CD14-positive monocyte (primary cell): ENCODE data around the gene OR4D1. TPM values are rescaled to one million over a fixed set of nuclear protein-coding genes. Genes with fewer than 3 reads are reported as not detected.

Experiments used
- DNase-seq, 3 donors: peaks; one replicate each; pipeline ENCODE4 v3.0.0-alpha.2; 2011 to 2022
- H2AFZ ChIP-seq: 2 replicates; pipeline ENCODE4 v1.6.0; 2012; ENCODE audit warnings: mild to moderate bottlenecking, low read depth, low read length, inconsistent platforms; ENCODE audit not compliant: insufficient read depth, poor library complexity, severe bottlenecking
- H3K27ac ChIP-seq, 2 donors: 1 replicate in 1 of 2; 2 replicates in 1 of 2; pipeline ENCODE4 v1.5.1; 2012 to 2013; ENCODE audit warnings: low read length in 2 of 2, control low read depth in 1 of 2, inconsistent platforms in 1 of 2, low read depth in 1 of 2, mild to moderate bottlenecking in 1 of 2
- H3K27me3 ChIP-seq, 2 donors: one replicate each; pipeline versions ENCODE4 v1.6.0 to v1.6.1; 2011 to 2013; ENCODE audit warnings: low read length in 2 of 2; ENCODE audit not compliant: control insufficient read depth in 2 of 2, insufficient read depth in 2 of 2
- H3K36me3 ChIP-seq, 2 donors: replicated peaks in 1 of 2; 1 replicate in 1 of 2; 2 replicates in 1 of 2; pipeline versions ENCODE4 v1.5.1 to v1.6.1; 2012 to 2013; ENCODE audit warnings: low read length in 2 of 2, control low read depth in 1 of 2, inconsistent platforms in 1 of 2, mild to moderate bottlenecking in 1 of 2; ENCODE audit not compliant: insufficient read depth in 2 of 2, control insufficient read depth in 1 of 2
- H3K4me1 ChIP-seq, 2 donors: 1 replicate in 1 of 2; 2 replicates in 1 of 2; pipeline versions ENCODE4 v1.5.1 to v1.6.1; 2012 to 2013; ENCODE audit warnings: low read length in 2 of 2, control low read depth in 1 of 2, inconsistent platforms in 1 of 2, mild to moderate bottlenecking in 1 of 2, moderate library complexity in 1 of 2; ENCODE audit not compliant: insufficient read depth in 2 of 2, control insufficient read depth in 1 of 2
- H3K4me2 ChIP-seq: replicated peaks from 2 replicates; pipeline ENCODE3; 2012; ENCODE audit warnings: low read length, moderate library complexity, mild to moderate bottlenecking; ENCODE audit not compliant: poor library complexity, severe bottlenecking; ENCODE audit errors: extremely low read depth
- H3K4me3 ChIP-seq, 3 experiments: fragments of 200-600 bp in 1 of 3; sonication (generic) in 1 of 3; replicated peaks in 1 of 3; 1 replicate in 2 of 3; 2 replicates in 1 of 3; pipeline ENCODE4 v1.5.1; 2011 to 2013; ENCODE audit warnings: low read length in 3 of 3, mild to moderate bottlenecking in 3 of 3, control low read depth in 2 of 3, low read depth in 2 of 3, inconsistent platforms in 1 of 3, moderate library complexity in 1 of 3
- H3K79me2 ChIP-seq: 2 replicates; pipeline ENCODE4 v1.6.0; 2012; ENCODE audit warnings: mild to moderate bottlenecking, control low read depth, inconsistent platforms, low read length, moderate library complexity; ENCODE audit not compliant: insufficient read depth
- H3K9ac ChIP-seq: 2 replicates; pipeline ENCODE4 v1.6.0; 2017; ENCODE audit warnings: low read length, mild to moderate bottlenecking; ENCODE audit not compliant: insufficient read depth, poor library complexity, severe bottlenecking
- H3K9me3 ChIP-seq, 2 donors: replicated peaks in 1 of 2; 1 replicate in 1 of 2; 2 replicates in 1 of 2; pipeline versions ENCODE4 v1.5.1 to v1.6.1; 2012 to 2013; ENCODE audit warnings: low read length in 2 of 2, control low read depth in 1 of 2; ENCODE audit not compliant: control insufficient read depth in 1 of 2, insufficient read depth in 1 of 2
- H4K20me1 ChIP-seq: 2 replicates; pipeline ENCODE4 v1.6.0; 2012; ENCODE audit warnings: mild to moderate bottlenecking, low read length, control low read depth, moderate library complexity; ENCODE audit not compliant: insufficient read depth
- H3K27ac Mint-ChIP-seq, 7 donors: one replicate each; pipeline ENCODE4 v1.8.0; 2020; ENCODE audit warnings: mild to moderate bottlenecking in 7 of 7, mixed read lengths in 7 of 7, moderate library complexity in 6 of 7, inconsistent platforms in 2 of 7
- H3K27me3 Mint-ChIP-seq, 3 donors: one replicate each; pipeline ENCODE4 v1.8.0; 2021 to 2022; ENCODE audit warnings: low read depth in 3 of 3, mild to moderate bottlenecking in 3 of 3, mixed read lengths in 3 of 3, moderate library complexity in 3 of 3, inconsistent platforms in 1 of 3
- H3K36me3 Mint-ChIP-seq, 2 donors: one replicate each; pipeline ENCODE4 v1.8.0; 2020; ENCODE audit warnings: mixed read lengths in 2 of 2, inconsistent platforms in 1 of 2, mild to moderate bottlenecking in 1 of 2
- H3K4me1 Mint-ChIP-seq: one replicate; pipeline ENCODE4 v1.8.0; 2020; ENCODE audit warnings: mild to moderate bottlenecking, mixed read lengths
- H3K4me3 Mint-ChIP-seq, 2 donors: one replicate each; pipeline ENCODE4 v1.8.0; 2020; ENCODE audit warnings: mild to moderate bottlenecking in 2 of 2, mixed read lengths in 2 of 2, moderate library complexity in 1 of 2
- H3K9me3 Mint-ChIP-seq, 7 donors: one replicate each; pipeline ENCODE4 v1.8.0; 2020 to 2022; ENCODE audit warnings: mixed read lengths in 7 of 7, mild to moderate bottlenecking in 6 of 7, moderate library complexity in 6 of 7, inconsistent platforms in 2 of 7
- CTCF ChIP-seq: fragments of 200-600 bp; IDR thresholded peaks from one replicate; pipeline ENCODE4 v1.8.0; 2022; ENCODE audit warnings: antibody characterized with exemption, mild to moderate bottlenecking
- WGBS: methylation state at CpG from one replicate; pipeline ENCODE4 v1.1.5; 2013; ENCODE audit warnings: missing lambda C conversion rate; ENCODE audit not compliant: insufficient coverage; 5-methylcytosine and 5-hydroxymethylcytosine counted together
- intact Hi-C, 2 donors: fragments of 100-400 bp; cut with micrococcal nuclease; formaldehyde crosslinking; loops; one replicate each; pipeline versions ENCODE4 v1.15.0 to v1.15.1; 2023
- polyA plus RNA-seq, 3 donors: library from polyadenylated mRNA; depleted of rRNA in 1 of 3; unstranded in 2 of 3; stranded (reverse) in 1 of 3; fragments of 300-500 nt in 2 of 3; fragments of >200 nt in 1 of 3; fragmentation: Illumina TruSeq in 2 of 3; gene quantifications; 1 replicate in 2 of 3; 2 replicates in 1 of 3; pipeline ENCODE4 v1.2.3, GENCODE V29; 2012 to 2021

The OR4D1 gene
- polyA plus RNA-seq, 3 donors = 0.03 TPM; not detected in 2

DNA sequence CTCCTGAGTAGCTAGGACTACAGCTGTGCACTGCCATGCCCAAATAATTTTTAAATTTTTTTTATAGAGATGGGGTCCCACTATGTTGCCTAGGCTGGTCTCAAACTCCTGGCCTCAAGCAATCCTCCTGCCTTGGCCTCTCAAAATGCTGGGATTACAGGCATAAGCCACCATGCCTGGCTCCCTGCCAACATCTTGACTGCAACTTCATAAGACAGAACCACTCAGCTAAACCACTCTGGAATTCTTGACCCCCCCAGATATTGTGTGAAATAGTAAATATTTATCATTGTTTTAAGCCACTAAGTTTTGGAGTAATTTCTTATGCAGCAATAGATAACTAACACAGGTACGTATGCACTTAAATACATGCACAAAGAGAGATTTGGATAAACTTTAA is 39.0 kb upstream of the OR4D1 start:
- no peak for DNase-seq
- no peaks in the 10 kb centered on the region for H3K36me3 ChIP-seq
- H3K4me3 Mint-ChIP-seq = no peak overlapping the region
- intact Hi-C loops = no loop called here
- no peaks in the 10 kb centered on the region for H3K79me2 ChIP-seq
- H3K27me3 ChIP-seq = peaks cover 0 to 2% of the 10 kb centered on the region in 2 donors
- peaks cover 0 to 9% (median 2%) of the 10 kb centered on the region in 3 donors for H3K27me3 Mint-ChIP-seq
- H4K20me1 ChIP-seq = no peaks in the 10 kb centered on the region
- no peak overlapping the region for H3K27ac ChIP-seq
- TF ChIP-seq CTCF = no peak
- H3K4me1 ChIP-seq = no peaks in the 10 kb centered on the region
- no peak overlapping the region for H3K4me3 ChIP-seq
- H2AFZ ChIP-seq = no peak overlapping the region
- H3K4me2 ChIP-seq = no peak overlapping the region
- whole genome bisulfite sequencing = no CpG with 5 or more reads among the region's 1 CpG
- peaks cover 0 to 8% (median 3%) of the 10 kb centered on the region in 7 donors for H3K9me3 Mint-ChIP-seq
- H3K36me3 Mint-ChIP-seq = no peaks in the 10 kb centered on the region
- H3K9me3 ChIP-seq = no peaks in the 10 kb centered on the region
- H3K27ac Mint-ChIP-seq = no peak overlapping the region
- peaks cover 2% of the 10 kb centered on the region for H3K4me1 Mint-ChIP-seq
- no peak overlapping the region for H3K9ac ChIP-seq

DNA sequence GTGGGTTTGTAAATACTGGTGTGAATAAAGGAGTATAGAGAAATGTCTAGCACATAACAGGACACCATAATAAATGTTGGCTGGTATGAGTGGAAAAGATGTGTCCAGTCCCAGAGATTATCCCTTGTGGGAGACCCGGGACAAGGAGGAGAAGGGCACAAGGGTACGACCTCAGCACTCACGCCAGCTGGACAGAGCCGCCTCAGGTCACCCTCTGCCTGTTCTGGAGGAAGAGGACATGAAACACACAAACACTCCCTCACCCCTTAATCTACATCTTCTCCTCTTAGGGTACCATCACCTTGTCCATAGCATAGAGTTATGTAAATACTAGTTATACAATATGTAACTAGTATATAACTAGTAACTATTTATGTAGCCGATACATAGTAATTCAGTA is 38.2 kb upstream of the OR4D1 start:
- DNase-seq = no peak
- WGBS = no CpG with 5 or more reads among the region's 5 CpGs

More for the DNA sequence above, 38.2 kb upstream of the OR4D1 start:
- no peak for TF ChIP-seq CTCF
- Histone ChIP-seq H3K27me3 (peaks cover 0 to 2% of the 10 kb centered on the region in 2 donors), H3K36me3 (no peaks in the 10 kb centered on the region), H3K4me1 (no peaks in the 10 kb centered on the region), H3K27ac (no peak overlapping the region), H3K9me3 (no peaks in the 10 kb centered on the region), H3K9ac (no peak overlapping the region), H3K4me2 (no peak overlapping the region), H2AFZ (no peak overlapping the region), H4K20me1 (no peaks in the 10 kb centered on the region), H3K4me3 (no peak overlapping the region), H3K79me2 (no peaks in the 10 kb centered on the region)
- Mint-ChIP-seq H3K36me3 (no peaks in the 10 kb centered on the region), H3K27ac (no peak overlapping the region), H3K4me1 (peaks cover 2% of the 10 kb centered on the region), H3K4me3 (no peak overlapping the region), H3K9me3 (peaks cover 0 to 8% (median 3%) of the 10 kb centered on the region in 7 donors), H3K27me3 (peaks cover 2 to 14% (median 3%) of the 10 kb centered on the region in 3 donors)
- intact Hi-C loops = loop anchor here (5.0 to 10.0 kb wide), 5 partner anchors 245 to 983 kb away; no protein-coding TSS in a partner anchor
